Ovary (tissue), 3 donors: ENCODE measurements around the gene SLC26A3.

Experiments
- EP300 ChIP-seq: sonication (generic); formaldehyde crosslinking; IDR thresholded peaks from one replicate; pipeline ENCODE4 v1.6.1; 2017; ENCODE audit warnings: antibody characterized with exemption
- TF ChIP-seq, protein P1 (sequence below), 3 donors: fragments of 450-650 bp in 2 of 3; fragments of 200-600 bp in 1 of 3; IDR thresholded peaks; one replicate each; pipeline versions ENCODE4 v1.5.1 to v1.8.0; 2016 to 2022; ENCODE audit warnings: antibody characterized with exemption in 3 of 3, mild to moderate bottlenecking in 1 of 3
- donor health status: DM: no; HTN: no; CAD: no.

- TF ChIP-seq, protein P1, sequence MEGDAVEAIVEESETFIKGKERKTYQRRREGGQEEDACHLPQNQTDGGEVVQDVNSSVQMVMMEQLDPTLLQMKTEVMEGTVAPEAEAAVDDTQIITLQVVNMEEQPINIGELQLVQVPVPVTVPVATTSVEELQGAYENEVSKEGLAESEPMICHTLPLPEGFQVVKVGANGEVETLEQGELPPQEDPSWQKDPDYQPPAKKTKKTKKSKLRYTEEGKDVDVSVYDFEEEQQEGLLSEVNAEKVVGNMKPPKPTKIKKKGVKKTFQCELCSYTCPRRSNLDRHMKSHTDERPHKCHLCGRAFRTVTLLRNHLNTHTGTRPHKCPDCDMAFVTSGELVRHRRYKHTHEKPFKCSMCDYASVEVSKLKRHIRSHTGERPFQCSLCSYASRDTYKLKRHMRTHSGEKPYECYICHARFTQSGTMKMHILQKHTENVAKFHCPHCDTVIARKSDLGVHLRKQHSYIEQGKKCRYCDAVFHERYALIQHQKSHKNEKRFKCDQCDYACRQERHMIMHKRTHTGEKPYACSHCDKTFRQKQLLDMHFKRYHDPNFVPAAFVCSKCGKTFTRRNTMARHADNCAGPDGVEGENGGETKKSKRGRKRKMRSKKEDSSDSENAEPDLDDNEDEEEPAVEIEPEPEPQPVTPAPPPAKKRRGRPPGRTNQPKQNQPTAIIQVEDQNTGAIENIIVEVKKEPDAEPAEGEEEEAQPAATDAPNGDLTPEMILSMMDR (IDR thresholded peaks at IDR 0.05) = no peak
- TF ChIP-seq EP300 = no peak
Measured at GRCh38 chr7:107826451-107826850, 23.4 kb upstream of the SLC26A3 start.
